Stimulated activated CD8-positive, alpha-beta memory T cell treated with anti-CD3 and anti-CD28 coated beads, Interleukin-15, amount 100 ng/mL, for 24 hours (primary cell): ENCODE measurements around the gene EFCAB13.

Experiments used
- DNase-seq: peaks from one replicate; pipeline ENCODE4 v3.0.0-alpha.2; 2020; ENCODE audit warnings: low read depth

Gene EFCAB13, protein sequence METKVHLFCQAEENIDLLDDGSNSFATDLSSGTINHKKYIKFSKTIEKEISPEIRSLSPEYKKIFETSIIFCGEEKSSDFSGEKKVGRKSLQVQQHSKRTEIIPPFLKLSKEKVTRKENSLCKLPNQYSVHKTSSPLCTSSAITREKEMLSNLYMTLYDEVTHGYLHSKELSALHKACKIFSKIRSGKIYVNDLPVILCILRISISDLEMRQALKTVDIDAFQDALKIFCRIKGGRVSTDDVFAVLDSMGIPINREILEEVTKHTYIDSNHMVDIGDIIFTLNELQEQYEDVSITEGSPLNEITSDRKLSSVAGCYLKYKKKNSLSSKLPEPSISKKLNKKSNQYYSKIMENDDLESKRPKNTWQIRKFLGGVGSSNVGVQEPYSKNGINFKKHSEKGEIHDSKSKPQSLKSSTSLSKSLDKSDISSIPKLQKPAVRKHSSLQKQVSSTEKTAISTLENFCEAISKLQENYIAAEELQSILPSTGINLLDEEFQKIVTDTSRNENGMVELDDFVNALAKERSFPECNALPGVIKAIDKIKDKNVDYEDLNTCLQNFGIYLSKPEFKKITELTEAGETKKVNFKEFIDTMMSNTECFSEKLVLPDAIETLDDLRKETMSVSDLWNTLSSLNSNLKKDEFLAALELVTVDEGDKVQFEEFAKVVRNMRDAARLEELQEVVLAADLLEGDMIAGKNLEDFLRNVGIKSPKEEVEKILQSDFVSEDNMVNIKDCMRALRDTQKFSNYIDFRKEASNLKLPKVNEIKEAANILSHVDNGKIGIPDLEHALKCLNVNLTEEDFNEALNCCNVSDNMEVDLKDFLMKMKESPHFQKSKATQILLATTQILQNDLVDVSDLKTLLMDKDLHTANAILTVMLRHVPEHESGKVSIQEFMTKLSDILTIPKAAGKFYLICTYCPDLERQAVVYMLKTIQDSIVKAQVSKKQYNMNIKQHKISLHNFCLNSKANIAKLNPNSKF

DNA sequence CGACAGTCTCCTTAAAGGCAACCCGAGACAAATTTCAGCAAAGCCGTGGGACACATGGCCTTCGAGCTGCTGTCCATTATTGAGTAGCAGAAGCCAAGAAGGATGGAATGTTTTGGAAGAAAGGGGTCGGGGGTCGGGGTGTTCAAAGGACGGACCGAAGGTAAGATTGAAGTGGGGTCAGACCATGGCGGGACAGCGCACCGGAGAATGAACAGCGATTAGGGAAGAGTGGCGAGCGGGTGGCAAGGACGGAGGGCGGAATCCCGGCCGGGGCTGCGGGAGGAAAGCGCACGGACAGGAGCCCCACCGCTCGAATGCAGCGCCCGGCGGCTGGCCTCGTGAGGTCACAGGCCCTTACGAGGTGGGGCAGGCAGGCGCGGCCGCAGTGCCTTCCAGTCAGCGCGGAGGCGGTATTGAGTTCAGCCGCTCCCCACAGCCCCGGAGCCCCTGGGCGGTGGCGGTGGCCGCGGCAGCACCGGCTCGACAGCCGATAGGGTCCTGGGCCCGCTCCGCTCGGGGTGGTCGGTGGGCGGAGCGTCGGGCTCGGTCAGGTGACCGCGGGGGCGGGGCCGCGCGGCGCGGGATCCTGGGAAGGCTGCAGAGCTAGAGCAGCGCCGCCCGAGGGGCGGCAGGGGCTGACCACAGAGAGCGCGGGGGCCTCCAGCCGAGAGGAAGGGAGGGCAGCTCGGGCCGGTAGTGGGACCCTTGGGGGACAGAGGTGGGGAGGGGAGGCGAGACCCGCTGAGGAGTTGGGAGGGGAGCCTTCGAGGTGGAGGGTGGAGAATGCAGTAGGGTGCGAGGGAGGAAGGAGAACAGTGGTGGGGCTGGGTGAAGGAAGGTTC, at the start of gene EFCAB13:
Gene EFCAB13, plus strand, starts transcription at position 574 of the 842 bp plus-strand sequence. CDS start 4,399 bp downstream, outside the sequence.
- DNase-seq: peak; percentile 59

DNA sequence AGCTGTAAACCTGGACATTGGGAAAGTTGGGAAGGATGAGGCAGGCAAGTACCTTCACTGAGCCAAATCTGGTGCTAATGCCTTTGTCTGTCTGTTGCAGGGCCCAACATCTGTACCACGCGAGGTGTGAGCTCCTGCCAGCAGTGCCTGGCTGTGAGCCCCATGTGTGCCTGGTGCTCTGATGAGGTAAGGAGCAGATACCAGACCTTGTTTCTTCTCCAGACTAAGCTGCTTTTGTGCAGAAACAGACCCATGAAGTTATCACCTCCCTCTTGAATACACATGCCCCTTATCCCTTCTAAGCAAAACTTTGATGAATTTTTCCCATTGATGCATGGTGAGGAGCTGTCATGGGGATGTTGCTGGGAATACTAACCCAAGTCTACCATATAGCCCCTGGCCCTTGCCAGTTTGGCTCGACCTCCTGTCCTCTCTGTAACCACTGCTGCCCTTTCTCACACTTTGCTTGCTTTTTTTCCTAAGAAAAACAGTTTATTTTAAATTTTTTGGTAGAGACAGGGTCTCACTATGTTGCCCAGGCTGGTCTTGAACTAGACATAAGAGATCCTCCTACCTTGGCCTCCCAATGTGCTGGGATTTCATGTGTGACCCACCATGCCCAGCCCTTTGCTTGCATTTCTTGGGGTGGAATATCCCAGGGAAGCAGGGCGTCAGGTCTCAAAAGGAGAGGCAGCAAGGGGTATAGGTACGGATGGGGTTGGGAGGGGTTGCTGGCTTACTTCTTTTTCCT, 49.3 kb upstream of the EFCAB13 start:
- no peak for DNase-seq

DNA sequence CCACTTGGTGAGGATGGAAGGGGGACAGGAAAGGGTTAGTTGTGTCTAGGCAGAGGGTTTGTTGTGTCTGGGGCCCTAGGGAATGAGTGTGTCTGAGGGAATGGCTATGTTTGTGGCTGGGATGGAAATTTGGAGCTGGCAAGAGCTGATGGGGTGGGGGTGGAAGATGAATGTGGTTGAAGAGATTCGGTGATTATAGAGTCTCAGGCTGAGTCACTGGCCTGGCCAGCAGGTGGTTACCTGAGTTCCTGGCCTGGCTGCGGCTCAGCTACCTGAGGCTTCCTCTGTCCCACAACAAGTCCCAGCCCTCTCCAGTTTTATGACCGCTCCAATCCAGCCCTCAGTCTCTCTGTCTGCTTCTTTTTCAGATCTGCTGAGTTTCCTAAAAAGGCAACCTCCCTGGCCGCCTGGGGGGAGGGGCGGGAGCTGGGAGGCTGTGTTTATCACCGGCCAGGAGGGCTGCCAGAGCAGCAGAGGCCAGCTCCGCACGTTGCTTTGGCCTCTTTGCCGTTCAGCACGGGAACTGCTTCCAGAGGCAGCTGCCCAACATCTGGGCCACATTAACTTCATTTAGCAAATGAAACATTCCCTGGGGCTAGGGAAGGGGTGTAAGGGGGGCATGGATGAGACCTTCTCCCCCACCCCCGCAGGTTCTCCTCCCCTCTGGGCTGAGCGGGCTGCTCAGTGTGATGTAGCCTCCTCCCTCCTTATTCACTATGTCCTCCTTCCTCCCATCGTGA, 48.3 kb upstream of the EFCAB13 start:
- DNase-seq: no peak

DNA sequence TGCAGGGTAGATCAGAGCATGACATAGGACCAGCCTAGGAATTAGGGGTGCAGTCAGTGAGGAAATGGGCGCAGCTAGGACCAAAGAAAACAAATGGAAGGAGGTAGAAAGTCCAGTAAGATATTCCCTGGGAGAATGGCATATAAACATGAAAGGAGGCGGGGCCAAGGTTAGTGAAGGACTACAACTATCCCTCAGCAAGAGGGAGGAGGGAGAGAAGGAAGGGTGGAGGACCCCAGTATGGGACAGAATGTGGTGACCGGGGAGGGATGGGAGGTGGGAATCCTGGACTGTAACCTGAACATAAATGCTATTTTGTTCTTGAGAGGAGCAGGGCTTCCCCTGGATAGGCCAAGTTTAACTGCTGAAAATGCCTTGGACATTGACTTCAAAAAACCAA, 47.3 kb upstream of the EFCAB13 start:
- no peak for DNase-seq

DNA sequence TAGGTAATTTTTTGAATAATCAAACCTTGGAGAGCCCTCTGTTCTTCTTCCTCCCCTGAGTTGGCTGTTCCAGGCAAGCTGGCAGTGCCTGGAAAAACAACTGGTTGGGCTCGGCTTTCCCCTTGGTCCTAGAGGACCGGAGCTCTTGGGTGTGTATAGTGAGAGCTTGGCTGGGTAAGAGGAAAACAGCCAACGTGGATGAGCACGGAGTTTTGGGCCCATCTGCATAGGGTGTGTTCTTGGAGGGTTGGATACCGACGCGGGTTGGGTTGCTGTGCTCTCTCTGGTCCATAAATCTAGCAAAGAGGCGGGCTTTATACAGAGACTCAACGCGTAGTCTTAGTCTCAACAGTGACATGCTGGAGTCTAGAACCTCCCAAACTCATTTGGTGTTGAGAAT, 46.9 kb upstream of the EFCAB13 start:
- DNase-seq: no peak

DNA sequence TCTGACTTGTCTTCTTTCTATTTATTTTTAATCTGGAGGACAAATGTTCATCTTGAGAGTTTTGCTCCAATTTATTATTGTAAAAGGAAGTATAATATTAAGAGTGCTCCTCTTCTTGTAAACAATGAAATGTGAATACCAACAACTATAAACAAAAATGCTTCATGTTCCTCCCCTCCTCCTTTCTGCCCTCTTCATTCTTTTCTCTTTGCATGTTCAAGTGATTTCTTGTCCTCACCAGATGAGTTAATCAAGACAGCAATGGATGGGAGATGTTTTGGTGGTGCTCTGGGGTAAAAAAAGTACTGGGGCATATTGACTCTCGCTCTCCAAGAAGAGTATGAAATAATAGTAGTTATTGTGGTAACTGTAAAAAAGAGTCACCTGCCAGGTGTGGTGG, 45.8 kb upstream of the EFCAB13 start:
- no peak for DNase-seq

DNA sequence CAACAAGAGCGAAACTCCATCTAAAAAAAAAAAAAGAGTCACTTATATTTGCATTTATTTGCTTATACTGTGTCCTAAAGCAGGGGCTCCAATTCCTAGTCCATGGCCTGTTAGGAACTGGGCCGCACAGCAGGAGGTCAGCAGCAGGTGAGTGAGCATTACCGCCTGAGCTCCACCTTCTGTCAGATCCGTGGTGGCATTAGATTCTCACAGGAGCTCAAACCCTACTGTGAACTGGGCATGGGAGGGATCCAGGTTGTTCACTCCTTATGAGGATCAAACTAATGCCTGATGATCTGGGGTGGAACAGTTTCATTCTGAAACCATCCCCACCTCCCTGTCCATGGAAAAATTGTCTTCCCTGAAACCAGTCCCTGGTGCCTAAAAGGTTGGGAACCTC, 45.2 kb upstream of the EFCAB13 start:
- DNase-seq: no peak

DNA sequence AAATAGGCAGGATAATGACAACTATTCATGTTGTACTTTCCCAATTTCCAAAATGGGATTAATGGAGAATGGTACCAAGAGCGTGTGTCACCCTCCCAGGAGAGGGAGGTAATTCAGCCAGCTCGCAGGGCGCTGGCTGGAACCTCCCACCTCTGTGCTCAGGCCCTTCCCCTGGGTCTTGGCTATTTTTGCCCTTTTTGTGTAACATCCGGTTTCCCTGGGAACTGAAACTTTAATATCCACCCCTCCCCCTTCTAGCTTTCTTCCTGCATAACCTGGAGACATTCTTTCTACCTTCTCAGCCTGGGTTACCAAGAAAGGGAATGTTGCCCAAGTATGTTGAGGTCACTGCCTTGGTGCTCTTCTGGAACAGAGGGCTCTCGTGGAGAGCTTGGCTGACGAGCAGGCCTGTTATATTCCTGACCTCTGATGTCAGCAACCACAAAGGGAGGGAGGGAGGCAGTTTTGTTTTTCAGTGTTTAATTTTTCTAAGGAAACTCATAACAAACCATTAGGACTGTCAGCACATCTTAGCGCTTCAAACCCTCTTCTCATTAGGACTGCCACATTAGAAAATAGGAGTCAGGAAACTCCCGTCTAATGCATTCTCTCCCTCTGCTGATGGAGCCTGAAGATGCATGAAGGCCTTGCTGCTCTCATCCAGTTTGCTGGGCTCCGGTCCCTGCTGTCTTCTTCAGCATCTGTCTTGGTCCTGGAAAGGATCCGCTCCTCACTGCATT, 44.5 kb upstream of the EFCAB13 start:
- no peak for DNase-seq

DNA sequence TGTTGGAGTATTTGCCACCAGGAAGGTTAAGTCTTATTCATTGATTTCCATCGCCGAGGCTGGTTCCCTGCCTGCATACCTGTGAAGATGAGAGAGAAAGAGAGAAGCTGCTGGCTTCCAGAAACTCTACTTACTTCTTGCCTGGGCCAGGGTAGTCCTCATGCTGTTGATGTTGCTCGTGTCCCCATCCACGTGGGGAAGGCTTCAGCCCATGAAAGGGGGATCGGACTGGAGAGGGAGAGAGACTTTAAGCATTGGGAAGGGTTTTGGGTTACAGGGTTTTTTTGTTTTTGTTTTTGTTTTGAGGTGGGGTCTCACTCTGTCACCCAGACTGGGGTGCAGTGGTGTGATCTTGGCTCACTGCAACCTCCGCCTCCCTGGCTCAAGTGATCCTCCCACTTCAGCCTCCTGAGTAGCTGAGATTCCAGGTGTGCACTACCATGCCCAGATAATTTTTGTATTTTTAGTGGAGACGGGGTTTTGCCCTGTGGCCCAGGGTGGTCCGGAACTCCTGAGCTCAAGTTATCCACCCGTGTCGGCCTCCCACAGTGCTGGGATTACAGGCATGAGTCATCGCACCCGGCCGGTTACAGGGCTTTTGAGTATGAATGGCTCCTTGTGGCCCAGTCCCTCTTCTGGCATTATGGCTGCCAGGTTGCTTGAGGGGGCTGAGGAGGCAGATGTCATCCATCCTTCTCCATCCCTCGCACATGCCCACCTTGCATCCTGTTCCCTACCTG, 43.5 kb upstream of the EFCAB13 start:
- DNase-seq: no peak

DNA sequence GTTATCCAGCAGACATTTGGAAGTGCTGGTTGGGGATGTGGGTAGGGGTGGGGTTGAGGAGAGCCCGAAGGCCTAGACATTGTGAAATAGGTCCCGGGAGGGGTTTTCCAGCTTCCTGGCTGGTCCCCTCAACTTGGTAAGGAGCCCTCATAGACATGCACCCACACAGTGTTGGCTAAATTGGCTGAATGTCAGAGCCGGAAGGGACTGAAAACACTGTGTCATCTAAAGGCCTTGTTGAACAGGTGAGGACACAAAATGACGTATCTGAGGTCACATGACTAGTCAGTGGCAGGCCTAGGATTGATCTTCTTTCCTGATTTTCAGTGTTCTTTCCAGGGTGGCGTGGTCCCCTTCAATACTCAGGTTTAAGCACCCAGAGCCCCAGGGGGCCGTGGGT, 42.5 kb upstream of the EFCAB13 start:
- DNase-seq: no peak

DNA sequence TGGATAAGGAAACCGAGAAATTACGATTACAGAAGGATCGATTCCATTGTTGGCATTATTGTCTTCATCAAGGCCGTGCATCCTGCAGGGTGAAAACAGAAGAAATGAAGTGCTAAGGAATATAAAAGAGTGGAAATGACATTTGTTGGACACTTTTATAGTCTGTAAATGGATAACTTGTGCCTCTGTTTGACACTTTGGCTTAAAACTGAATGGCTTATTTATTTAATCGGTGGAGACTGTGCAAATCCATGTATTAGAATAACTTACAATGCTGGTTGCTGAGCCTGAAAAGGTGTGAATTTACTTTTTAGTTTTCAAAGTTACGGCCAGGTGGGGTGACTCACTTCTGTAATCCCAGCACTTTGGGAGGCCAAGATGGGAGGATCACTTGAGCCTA, 38.8 kb upstream of the EFCAB13 start:
- DNase-seq: no peak

DNA sequence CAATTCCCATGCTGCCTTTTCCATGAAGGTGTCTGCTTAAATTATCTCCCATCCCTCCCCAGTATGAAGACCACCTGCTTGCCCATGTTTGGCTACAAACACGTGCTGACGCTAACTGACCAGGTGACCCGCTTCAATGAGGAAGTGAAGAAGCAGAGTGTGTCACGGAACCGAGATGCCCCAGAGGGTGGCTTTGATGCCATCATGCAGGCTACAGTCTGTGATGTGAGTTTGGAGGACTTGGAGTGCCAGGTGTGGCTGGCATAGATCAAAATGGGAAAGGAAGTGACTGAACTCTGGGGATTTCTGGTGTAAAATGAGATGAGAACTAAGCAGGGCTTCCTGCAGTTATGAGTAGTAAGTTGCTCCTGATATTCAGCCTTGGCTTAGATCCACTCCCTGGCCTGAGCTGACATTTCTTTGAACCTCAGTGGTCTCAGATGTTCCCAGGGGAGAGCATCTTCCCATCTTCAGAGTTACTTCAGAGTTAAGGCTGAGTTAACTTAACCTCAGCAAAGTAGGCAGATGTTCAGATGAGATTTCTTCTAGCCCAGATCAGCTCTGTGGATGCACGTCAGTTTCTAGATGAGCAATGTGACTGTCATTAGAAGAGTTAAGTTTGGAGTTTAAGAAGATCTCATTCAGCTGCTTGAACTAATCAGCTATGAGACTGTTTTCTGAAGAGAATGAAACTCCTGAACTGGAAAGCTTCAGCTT, 37.4 kb upstream of the EFCAB13 start:
- DNase-seq: no peak

DNA sequence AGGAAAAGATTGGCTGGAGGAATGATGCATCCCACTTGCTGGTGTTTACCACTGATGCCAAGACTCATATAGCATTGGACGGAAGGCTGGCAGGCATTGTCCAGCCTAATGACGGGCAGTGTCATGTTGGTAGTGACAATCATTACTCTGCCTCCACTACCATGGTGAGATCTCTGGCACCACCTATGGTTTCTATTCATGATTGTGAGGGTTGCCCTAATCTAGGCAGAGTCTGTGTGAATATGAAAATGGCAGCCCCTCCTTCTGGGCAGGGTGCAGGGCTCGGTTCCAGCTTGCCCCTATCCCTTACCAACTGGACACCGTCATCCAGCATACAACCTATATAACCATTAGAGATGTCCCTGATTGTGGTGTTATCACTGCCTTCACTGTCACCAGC, 36.7 kb upstream of the EFCAB13 start:
- no peak for DNase-seq

DNA sequence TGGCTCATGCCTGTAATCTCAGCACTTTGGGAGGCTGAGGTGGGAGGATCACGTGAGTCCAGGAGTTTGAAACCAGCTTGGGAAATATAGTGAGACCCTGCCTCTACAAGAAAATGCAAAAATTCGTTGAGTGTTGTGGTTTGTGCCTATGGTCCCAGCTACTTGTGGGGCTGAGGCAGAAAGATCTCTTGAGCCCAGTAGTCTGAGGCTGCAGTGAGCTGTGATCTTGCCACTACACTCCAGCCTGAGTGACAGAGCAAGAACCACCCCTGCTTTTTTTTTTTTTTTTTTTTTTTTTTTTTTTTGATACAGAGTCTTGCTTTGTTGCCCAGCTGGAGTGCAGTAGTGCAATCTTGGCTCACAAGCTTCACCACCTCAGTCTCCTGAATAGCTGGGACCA, 36.1 kb upstream of the EFCAB13 start:
- DNase-seq: no peak

DNA sequence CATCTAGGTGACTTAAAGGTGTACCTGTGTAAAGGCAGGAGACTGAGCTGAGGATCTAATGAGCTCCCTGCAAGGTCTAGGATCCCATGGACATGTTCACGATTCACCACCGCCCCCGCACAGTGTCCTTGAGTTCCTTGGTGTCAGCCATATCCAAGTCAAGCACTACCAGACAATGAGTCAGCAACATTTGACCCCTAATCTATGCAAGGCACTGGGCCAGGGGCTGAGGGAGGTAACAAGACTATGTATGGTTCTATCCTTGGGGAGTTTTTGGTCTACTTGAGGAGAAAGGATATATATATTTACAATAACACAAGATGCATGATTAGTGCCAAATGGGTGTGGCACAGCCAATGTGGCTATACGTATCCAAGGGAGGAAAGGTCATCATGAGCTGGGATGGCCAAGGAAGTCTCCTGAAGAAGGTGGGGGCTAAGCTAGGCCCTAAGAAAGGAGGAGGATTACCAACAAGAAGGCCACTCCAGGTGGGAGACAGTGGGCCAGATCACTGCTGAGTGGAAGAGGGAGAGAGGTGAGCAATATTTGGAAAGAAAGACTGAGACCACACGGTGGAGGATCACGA, 35.1 kb upstream of the EFCAB13 start:
- DNase-seq: no peak

DNA sequence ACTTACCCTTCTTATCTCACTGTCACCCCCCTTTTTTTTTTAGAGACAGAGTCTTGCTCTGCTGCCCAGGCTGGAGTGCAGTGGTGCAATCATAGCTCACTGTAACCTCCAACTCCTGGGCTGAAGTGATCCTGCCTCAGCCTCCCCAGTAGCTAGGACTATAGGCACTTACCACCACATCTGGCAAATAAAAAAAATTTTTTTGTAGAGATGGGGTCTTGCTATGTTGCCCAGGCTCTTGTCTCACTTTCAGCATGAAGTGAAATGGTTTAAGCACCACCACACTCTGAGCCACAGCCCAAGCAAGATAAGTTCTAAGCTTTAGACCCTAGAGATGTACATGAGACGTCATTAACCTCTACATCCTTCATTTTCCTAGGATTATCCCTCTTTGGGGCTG, 34.5 kb upstream of the EFCAB13 start:
- no peak for DNase-seq

DNA sequence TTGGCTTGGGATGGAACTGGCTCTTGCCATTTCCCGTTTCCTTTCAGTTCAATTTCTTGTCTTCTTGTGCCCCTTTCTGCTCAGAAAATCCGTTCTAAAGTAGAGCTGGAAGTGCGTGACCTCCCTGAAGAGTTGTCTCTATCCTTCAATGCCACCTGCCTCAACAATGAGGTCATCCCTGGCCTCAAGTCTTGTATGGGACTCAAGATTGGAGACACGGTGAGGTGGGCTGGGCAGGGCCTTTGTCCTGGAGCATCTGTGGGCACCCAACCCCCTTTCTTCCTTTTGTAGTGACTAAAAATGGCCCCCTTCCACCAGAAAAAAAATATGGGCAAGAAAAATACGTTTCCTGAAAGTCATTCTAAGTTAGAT, 32.9 kb upstream of the EFCAB13 start:
- no peak for DNase-seq

DNA sequence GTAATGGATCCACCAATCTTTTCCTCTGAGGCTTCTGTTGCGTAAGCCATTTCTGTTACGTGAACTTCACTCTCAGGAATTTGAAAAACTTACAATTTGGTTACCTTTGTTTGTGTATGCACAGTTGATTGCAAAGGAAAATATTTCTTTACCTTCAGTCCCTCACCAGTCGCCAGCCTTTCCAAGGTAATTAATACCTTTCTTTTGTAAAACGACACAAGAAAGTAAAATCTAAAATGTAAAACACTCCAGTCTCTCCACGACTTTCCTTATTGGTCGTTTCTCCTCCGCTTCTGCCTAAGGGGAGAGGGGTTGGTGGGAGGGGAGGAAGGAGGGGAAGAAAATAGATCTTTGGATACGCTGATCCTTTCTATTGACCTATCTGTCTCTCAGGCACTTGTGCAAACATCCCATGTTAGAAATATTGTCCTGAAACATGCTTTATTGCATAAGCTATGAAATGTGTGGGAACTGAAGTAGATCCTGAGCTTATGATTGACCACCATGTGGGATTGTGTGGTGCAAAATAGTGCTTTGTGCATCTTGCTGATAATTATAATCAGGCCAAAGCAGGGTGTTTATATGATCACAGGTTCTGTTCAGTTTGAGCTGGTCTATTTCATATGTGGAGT, 32.4 kb upstream of the EFCAB13 start:
- no peak for DNase-seq
